VCaP (cell line): ENCODE measurements around the gene INHBE.

Experiments used
- H3K27ac ChIP-seq: fragments of 450-650 bp; 2 replicates; pipeline ENCODE4 v1.5.1; 2017
- CTCF ChIP-seq: fragments of 450-650 bp; conservative IDR thresholded peaks from 2 replicates; pipeline ENCODE4 v1.5.1; 2017; ENCODE audit warnings: mild to moderate bottlenecking, moderate library complexity

The INHBE gene

GRCh38 chr12:57420482-57420881, 34.6 kb upstream of the INHBE start:
- TF ChIP-seq CTCF = no peak
- H3K27ac ChIP-seq = no peak overlapping the region

GRCh38 chr12:57426948-57427347, 28.2 kb upstream of the INHBE start:
- peak overlapping the region; percentile 5; the same call in 1 of the 2 replicates for H3K27ac ChIP-seq

- no peak for TF ChIP-seq CTCF
- H3K27ac ChIP-seq = peak overlapping the region; percentile 97
Observed at GRCh38 chr12:57428965-57429364, 26.1 kb upstream of the INHBE start.

GRCh38 chr12:57429473-57430111, 25.5 kb upstream of the INHBE start:
- TF ChIP-seq CTCF = no peak
- H3K27ac ChIP-seq = peak overlapping the region; percentile 97

- 0 out of 2 replicates have a peak, but pooled peaks have one; percentile 8 for TF ChIP-seq CTCF
- H3K27ac ChIP-seq = peak overlapping the region; percentile 97
Observed at GRCh38 chr12:57430112-57430930, 24.8 kb upstream of the INHBE start.

GRCh38 chr12:57430931-57431566, 24.1 kb upstream of the INHBE start, which contains the start of gene R3HDM2:
TSS of gene R3HDM2 (minus strand) at chr12:57431043. CDS start at chr12:57310428, 120,615 bp downstream.
- TF ChIP-seq CTCF = no peak

GRCh38 chr12:57431654-57432188, 23.4 kb upstream of the INHBE start:
- peak overlapping the region; percentile 97 for H3K27ac ChIP-seq
- no peak for TF ChIP-seq CTCF

More at GRCh38 chr12:57430931-57431566, 24.1 kb upstream of the INHBE start, which contains the start of gene R3HDM2:
- H3K27ac ChIP-seq = peak within 1 kb of the TSS; percentile 97
